HG03280 (cell line): ENCODE data around the gene ENPP7.
A peak's percentile ranks its signal among the peaks of the same experiment; 100 is the strongest.

Experiments
- ATAC-seq: cut with Tn5 transposase; IDR thresholded peaks from one replicate; pipeline ENCODE4 v1.9.1; 2021; ENCODE audit warnings: mild to moderate bottlenecking, moderate library complexity; ENCODE audit not compliant: unreplicated experiment

The ENPP7 gene

DNA sequence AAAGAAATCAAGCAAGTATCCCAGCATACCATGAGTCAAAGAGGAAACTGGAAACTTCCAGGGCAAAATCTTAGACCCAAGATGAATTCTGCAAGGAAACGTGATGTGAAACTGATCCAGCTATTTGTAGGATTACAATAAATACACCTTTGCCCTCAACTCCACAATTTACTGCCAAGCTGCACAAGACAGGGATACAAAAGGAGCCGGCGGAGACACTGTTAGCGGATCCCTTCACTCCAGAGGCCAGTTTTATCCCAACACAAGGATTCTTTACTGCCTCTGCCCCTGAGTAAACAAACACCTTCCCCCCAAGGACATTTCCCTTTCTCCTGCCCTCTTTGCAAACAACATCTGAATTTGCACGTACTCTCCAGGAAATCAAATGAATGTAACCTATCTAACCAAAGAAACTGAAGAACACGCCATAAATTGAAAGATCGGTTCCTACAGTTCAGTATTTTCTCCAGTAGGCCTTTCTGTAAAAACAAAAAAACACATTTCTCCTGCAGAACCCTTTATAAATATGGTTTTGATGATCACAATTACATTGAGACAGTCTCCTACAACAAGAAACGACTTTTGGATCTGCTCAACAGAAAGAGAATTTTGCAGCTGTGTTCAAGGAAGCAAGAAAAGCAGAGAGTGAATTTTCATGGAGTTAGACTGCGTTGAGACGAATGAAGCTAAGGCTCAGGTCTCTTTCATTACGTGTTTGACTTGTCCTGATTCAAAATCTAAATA lies 45.8 kb downstream of the ENPP7 start:
- no peak for ATAC-seq

DNA sequence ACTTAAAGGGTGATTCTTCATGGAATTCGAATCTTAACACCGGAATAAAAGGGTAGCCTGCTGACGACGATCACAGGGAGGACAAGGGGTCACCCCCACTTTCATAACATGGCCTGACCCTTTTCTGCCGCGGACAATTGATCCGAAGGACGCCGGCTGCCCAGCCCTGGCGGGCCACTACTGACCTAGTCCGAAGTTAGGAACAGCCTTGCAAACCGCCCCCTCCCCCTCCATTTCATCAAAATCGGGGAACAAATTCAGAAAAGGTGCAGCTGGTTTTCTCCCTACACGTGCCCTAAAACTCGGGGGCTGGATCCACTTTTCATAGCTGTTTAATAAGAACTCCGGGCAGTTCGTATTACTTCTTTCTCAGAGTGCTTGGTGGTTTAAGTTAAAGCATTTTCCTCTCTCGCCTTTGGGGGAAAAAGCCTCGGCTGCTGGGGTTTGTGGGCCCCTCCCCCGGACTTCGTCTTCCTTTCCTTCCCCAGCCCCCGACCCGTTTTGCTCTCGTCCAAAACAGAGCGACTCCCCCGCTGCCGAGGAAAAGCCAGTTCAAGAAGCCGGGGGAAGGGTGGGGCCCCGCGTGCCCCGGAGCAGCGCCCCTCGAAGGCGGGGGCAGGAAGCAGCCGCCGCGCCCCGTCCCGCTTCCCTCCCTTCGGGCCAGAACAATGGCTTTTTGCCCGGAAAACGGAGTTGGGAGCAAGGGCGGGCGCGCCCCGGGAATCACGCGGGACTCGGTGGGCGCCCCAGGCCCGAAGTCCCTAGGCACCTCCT lies 46.6 kb downstream of the ENPP7 start:
- ATAC-seq = no peak

DNA sequence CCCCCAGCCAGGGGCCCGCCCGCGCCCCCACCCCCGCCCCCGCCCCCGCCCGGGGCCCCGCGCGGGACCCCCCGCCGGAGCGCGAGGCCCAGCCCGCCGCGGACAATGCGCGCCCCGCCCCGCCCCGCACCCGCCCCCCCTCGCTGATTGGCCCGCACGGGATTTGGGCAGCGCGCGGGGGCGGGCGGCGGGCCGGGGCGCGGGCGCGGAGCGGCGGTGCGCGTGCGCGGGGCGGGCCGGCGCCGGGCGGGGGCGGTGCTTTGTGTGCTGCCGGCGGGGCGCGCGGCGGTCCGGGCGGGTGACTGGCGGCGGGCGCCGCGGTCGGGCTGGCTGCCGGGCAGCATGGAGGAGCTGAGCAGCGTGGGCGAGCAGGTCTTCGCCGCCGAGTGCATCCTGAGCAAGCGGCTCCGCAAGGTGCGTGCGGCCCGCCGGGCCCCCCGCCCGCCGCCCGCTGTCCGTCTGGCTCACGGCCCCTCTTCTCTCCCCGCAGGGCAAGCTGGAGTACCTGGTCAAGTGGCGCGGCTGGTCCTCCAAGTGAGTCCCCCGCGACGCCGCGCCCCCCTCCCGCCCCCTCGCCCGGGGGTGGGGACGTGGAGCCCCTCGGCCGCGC lies 47.3 kb downstream of the ENPP7 start, which contains the start of gene CBX2:
Gene CBX2 (plus strand): TSS at position 255 of the 610 bp plus-strand sequence. CDS start 88 bp downstream, at position 343.
- peak; percentile 81 for ATAC-seq

DNA sequence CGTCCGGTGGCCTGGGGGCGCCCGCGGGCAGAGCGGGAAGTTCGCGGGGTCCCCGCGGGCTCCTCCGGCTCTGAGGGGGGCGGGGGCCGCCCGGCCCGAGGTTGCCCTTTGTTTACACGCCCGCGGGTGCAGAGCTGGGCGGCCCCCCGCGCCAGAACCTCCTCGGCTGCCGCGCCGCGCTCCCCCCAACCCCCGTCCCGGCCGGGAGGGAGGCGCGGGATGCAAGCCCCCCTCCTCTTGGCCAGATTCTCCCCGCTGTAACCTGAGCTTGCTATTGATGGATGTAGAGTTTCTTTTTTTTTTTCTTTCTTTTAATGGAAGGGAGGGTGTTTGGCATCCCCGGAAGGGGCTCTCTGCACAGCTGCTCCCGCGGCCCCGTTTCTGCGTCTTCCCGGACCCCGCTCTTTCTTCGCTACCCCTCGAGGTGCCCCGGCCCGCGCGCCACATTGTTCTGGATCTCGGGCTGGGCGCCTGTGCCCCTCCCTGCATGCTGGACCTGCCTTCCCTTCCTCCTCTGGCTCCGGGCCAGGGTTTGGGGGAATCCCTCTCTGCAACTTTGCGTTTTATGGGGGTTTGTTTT lies 47.9 kb downstream of the ENPP7 start:
- peak; percentile 16 for ATAC-seq

DNA sequence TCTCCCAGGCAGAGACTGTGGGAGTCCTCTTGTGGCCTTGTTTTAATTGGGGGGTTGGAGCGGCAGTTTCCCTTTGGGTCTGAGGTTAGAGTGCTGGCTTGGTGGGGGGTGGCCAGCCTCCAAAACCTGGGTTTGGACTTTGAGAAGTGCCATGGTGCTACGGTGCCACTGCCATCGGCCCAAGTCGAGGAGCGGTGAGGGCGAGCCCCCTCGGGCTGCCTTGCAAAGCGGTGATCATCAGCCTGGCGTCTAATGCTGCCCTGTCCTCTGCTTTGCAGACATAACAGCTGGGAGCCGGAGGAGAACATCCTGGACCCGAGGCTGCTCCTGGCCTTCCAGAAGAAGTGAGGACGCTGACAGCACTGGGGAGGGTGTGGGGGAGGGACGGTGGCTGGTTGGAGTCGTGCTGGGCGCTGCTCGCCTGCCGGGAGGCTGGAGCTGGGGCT lies 48.4 kb downstream of the ENPP7 start:
- no peak for ATAC-seq

DNA sequence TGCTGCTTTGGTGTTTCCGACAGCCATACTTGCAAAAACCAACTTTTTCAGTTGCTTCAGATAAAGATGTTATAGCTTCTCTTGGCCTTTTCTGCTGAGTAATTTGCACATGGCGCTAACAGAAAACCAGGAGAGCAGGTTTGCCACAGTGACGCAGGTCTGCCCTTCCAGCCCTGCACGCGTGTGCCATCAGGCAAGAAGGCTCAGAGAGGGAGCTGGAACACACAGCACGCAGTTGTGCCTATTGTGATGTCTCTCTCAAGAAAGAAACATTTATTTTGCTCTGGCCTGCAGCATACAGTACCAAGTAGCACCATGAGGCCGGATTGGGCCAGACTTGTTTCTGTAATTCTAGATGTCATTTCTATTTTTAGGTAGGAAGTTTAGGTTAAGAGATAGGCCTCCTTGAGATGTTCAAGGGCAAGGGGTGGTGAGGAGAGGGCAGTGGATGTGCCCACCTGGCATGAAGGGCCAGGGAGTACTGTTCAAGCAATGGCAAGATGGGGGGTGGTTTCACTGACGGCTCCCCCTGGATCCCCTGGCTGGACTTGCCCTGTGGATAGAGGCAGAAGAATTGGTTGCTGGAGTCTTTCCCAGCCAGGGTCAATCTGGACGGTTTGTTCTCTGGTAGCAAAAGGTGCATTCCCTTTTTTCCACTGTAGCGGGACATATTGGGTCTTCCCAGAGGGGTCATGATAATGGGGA lies 49.1 kb downstream of the ENPP7 start:
- no peak for ATAC-seq

DNA sequence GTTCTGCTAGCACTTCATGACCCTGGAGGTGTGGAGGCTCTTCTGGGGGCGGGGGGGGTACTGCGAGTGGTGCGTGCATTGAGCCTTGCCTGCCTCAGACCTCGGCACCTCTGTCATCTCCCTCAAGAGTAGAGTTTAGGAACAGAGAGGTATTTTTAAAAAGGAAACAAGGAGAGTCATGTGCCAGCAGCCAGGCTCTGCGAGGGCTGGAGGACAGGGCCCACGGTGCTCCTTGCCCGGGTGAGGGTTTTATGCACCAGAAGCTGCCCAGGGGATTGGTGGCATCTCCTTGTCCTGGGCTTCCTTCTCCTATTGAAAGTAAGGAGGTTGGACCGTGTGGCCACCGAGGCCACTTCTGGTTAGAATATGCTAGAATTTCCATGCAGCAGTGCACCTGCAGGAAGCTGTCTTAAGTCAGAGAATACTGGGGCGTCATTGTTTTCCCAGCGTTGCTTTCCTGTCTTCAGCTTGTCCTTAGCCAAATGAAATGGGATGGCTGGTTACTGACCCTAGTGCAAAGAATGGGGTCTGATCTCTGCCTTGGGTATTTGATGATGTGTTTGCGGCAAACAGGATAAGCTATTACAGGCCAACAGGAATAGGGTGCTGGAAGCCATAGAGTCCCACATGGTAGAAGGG lies 50.4 kb downstream of the ENPP7 start:
- no peak for ATAC-seq

DNA sequence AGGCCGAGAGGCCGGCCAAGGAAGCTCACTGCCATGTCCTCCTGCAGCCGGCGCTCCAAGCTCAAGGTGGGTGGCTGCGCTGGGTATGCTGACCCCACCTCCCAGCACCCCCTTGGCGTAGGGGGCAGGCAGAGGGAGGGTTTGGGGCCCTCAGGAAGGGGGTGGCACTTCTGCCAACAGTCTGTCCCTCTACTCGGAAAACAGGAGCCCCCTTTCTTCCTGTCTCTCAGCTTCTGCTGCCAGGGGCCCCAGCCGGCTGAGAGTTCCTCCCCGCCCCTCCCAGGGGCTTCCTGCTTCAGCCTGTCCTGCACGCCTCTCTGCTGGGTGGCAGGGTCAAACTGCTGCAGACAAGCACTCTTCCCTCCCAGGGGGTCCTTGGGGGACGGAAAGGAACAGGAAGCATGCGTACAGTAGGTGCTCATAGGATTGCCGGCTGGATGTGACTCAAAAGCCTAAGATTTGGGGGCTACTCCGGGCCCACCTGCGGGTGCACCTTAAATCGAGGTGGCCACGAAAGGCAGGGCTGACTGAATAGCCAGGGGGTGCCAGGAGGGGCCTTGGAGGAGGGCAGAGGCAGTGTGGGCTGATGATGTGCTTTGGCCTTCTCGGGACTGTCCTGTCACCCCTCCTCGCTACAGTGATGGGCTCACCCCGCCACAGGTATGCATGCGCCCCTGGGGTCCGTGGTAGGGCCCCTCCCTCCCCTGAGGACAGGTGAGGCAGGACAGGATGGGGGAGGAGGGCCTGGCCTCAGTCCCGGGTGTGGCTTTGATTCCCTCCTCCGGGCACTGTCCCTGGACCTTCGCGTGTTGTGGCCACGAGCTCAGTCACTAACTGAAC lies 51.2 kb downstream of the ENPP7 start:
- ATAC-seq = no peak

DNA sequence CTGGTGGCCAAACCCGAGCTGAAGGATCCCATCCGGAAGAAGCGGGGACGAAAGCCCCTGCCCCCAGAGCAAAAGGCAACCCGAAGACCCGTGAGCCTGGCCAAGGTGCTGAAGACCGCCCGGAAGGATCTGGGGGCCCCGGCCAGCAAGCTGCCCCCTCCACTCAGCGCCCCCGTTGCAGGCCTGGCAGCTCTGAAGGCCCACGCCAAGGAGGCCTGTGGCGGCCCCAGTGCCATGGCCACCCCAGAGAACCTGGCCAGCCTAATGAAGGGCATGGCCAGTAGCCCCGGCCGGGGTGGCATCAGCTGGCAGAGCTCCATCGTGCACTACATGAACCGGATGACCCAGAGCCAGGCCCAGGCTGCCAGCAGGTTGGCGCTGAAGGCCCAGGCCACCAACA lies 53.1 kb downstream of the ENPP7 start:
- ATAC-seq = no peak

DNA sequence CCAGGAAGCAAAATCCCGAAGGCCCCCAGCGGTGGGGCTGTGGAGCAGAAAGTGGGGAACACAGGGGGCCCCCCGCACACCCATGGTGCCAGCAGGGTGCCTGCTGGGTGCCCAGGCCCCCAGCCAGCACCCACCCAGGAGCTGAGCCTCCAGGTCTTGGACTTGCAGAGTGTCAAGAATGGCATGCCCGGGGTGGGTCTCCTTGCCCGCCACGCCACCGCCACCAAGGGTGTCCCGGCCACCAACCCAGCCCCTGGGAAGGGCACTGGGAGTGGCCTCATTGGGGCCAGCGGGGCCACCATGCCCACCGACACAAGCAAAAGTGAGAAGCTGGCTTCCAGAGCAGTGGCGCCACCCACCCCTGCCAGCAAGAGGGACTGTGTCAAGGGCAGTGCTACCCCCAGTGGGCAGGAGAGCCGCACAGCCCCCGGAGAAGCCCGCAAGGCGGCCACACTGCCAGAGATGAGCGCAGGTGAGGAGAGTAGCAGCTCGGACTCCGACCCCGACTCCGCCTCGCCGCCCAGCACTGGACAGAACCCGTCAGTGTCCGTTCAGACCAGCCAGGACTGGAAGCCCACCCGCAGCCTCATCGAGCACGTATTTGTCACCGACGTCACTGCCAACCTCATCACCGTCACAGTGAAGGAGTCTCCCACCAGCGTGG lies 53.7 kb downstream of the ENPP7 start:
- no peak for ATAC-seq

DNA sequence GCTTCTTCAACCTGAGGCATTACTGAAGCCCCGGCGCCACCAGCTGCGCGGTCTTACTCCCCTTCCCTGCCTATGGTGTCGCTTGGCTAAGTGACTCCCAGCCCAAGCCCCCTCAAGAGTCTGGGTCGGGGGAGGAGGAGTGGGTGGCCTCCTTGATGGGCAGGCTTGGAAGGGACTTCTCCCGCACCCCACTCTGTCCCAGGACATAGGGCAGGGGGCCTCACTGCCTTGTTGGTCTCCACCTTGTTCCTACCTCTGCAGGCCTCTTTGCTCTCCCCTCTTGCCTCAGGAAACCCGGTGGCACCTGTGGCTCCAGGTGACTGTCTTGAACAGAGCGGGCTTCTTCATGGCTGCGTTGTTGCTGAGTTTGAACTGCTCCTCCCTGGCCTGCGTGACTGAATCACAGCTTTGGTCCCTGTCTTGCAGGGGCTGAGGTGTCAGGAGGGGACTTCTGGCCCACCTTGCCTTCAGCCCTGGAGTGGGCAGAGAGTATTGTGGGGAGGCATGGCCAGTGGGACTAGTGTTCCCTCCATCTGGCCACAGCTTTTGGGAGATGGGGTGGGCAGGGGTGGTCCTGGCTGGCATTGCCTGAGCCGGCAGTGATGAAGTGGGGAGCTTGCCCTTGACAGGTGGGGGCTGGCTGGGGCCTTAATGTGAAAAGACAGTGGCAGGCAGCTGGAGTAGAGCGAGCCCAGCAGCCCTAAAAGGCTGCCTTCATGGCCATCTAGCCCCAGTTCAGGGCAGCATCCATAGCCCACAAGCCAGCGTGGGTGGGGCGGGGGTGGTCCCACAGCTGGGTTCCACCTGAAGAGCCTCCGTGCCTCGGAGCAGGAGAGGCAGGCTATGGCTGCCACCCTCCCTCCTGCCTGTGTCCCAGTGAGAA lies 54.5 kb downstream of the ENPP7 start:
- no peak for ATAC-seq

DNA sequence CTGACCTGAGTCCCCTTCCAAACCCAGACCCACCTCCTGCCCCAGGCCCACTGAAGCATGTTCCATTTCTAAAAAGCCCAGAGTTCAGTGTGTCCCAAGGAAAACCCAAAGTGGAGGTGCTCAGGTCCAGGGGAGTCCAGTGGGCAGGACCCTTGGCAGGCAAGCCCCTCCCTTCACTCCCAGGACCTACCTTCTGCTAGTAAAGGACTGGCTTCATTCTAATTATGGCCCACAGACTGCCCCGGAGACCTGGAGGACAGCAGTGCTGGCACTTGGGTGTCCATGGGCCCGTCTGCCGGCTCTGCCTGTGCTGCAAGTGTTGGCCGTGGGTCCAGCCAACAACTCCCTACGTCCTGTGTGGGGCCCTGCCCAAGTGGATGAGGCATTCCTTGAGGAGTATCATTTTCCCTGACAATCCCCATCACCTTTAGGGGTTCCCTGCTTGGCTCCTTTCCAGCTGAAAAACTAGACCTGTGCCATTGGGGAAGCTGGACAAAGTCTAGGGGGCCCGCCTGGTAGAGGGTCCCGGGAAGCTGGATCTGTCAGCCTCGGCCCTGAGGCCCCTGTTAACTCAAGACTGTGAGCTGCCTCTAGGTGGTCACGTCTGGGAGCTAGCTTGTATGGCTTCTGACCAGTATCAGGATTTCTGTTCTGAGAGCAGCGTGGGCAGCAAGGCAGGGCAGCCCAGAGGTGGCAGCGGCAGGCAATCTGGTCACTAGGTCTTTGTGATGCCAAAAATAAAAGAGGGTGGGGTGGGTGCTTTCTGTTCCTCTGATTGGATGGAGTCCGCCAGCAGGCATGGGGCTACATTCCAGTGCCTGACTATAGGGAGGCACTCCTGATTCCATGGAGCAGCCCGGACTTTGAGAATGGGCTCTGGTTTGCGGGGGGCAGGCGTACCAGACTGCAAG lies 55.4 kb downstream of the ENPP7 start:
- no peak for ATAC-seq

DNA sequence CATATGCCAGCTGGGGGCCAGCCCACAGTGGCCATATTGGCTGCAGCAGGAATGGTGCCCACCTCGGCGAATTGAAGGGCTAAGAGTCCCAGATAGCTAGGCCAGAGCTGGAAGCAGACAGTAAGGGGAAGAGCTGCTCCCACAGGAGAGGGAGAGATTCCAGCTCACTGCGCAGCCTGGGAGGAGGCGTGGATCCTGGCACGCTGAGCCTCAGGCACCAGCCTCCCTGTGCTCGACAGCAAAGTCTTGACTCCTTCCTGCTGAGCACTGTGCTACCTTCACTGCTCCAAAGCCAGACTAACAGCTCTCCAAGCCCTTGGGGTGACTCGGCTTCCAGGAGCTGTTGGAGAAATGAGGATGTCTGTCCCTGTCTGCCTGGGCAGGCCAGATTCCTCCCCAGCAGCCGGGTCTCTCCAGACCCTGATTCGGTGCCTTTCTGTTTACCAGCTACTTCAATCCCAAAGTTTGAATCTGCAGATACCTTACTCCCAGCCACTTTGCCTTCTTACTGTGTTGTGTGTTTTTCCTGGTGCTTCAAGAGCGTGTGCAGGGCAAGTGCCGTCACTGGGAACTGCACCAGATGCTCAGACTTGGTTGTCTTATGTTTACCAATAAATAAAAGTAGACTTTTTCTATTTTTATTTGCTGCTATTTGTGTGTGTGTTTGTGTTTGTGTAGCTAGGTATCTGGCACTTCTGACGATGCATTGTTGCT lies 56.3 kb downstream of the ENPP7 start:
- no peak for ATAC-seq

DNA sequence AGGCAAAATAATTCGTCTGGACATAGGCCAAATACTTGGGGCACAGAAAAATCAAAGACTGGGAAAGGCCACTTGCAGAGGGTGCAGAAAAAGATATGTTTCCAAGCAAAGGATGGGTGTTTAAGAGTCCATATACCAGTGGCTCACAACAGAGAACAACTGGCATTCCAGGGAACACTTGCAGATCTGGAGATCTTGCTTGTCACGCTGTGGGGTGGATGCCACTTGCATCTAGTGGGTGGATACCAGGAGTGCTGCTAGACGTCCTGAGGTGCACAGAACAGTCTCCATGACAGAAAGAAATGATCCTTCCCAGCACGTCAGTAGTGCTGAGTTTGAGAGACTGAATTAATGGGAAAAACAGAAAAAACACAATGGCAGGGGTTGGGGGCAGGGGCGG lies 57.7 kb downstream of the ENPP7 start:
- no peak for ATAC-seq

DNA sequence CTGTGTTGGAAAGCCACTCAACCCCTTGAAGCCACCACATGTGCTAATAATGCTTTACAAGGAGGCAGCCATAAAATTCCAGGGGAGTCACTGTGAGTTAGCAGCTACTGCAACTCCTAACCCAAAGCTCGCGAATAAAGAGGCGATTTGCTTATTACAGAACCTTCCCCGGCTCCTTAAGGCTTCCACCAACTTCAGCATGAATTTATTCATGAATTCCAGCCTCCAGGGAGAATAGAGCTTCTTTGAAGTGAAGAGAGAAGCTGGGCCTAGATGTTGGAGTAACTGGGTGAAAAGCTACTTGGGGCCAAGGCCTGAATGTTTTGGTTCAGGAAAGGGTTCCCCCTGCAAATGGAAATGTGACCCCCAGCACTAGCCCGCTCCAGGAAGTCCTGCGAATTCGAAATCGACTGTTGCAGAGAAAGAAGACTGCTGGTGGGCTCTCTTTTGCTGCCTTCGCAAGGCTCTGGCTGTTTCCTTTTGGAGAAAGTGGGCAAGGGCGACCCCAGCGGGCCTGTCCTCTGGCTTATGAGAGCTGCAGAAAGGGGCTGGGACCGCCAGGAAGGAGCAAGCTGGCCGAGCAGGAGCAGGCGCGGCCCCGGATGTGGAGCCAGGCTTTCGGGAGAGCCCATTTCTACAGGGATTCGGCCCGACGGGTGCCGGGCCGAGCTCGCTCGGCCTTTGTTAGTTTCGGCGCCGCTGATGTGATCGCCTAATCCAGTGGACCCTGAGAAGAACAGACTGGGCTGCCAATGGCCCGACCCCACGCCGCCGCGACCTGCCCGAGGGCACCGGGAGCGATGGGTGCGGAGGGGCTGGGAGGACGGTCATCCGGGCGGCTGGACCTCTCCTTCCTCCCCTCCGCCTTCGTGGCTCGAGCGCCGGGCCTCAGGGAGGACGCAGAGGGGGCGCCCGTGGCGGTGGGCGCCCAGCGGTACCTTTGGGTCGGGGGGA lies 58.5 kb downstream of the ENPP7 start:
- ATAC-seq = no peak
